GM12873 (cell line): ENCODE measurements around the gene TRAPPC6A.

Source experiments
- TF ChIP-seq, protein P1 (sequence below): IDR thresholded peaks from 2 replicates; pipeline ENCODE4 v1.5.1; 2012; ENCODE audit warnings: low read depth, mild to moderate bottlenecking, moderate library complexity, low read length, control low read depth; ENCODE audit not compliant: insufficient read depth; ENCODE audit errors: missing control alignments

Gene TRAPPC6A

DNA sequence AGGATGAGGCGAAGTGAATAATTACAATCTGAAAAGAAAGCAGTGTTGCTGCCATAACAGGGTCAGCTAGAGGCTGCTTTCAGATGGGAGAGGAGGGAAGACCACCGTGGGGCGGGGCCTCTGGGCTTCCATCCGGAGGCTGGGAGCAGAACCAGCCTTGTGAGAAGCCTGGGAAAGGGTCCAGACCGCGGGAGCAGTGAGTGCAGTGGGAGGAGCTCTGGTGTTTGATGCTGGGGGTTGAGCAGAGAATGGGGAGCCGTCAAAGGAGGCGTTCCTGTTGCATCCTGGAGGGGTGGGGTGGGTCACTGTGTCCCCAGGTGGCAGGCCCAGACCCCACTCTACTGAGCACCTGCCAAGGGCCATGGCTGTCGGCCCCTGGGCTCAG lies 35.3 kb downstream of the TRAPPC6A start:
- TF ChIP-seq, protein P1, sequence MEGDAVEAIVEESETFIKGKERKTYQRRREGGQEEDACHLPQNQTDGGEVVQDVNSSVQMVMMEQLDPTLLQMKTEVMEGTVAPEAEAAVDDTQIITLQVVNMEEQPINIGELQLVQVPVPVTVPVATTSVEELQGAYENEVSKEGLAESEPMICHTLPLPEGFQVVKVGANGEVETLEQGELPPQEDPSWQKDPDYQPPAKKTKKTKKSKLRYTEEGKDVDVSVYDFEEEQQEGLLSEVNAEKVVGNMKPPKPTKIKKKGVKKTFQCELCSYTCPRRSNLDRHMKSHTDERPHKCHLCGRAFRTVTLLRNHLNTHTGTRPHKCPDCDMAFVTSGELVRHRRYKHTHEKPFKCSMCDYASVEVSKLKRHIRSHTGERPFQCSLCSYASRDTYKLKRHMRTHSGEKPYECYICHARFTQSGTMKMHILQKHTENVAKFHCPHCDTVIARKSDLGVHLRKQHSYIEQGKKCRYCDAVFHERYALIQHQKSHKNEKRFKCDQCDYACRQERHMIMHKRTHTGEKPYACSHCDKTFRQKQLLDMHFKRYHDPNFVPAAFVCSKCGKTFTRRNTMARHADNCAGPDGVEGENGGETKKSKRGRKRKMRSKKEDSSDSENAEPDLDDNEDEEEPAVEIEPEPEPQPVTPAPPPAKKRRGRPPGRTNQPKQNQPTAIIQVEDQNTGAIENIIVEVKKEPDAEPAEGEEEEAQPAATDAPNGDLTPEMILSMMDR: no peak

- TF ChIP-seq, protein P1: no peak
These were observed 35.9 kb downstream of the TRAPPC6A start for GRCh38 chr19:45142016-45142725.

- TF ChIP-seq, protein P1: no peak
These were observed 36.7 kb downstream of the TRAPPC6A start for GRCh38 chr19:45141203-45141900.

- TF ChIP-seq, protein P1: no peak
These were observed 37.5 kb downstream of the TRAPPC6A start for GRCh38 chr19:45140533-45140932.

- TF ChIP-seq, protein P1: no peak
These were observed 37.9 kb downstream of the TRAPPC6A start for GRCh38 chr19:45140144-45140503.

DNA sequence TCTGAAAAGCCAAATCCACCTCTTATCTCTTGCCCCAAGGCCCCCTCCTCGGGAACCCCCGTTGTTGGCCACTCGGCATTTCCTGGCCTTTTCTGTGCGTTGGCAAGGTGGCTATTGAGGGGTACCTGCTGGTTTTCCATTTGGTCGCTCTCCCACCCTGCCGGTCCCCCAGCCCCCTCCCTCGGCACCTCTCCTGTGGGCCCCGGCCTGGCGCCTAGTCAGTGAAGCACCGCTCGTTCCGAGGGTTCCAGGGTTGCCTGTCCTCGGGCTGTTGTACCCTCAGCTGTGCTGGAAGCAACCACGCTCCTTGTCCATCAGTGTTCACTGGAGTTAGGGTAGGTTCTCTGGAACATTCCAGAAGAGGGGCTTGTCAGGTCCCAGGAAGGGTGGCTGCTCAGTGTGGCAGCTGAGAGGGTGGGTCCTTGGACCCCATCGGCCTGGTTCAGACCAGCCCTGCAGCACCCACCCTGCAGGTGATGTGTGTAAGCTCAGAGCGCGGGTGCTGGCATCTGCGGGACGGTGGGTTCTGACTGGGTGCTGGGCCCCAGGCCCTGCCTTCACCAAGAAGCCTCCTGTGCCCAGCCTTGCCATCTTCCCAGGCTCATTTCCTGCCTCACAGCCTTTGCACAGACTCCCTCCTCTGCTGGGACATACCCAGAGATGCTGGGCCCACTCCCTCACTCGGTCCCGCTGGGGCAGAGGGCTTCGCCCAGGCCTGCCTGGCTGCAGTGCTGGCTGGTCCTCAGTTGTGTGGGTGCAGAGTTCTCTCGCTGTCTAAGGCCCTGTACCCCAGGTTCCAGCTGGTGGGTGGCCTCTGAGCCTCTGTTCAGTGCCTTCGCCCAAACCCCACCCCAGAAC lies 38.5 kb downstream of the TRAPPC6A start:
- TF ChIP-seq, protein P1: no peak

GRCh38 chr19:45138303-45138751 lies 39.7 kb downstream of the TRAPPC6A start:
- TF ChIP-seq, protein P1: no peak
